Left renal pelvis (tissue), 4 donors: ENCODE measurements around the gene CACNG5. TPM values are rescaled to one million over a fixed set of nuclear protein-coding genes. Genes with fewer than 3 reads are reported as not detected.

Experiments
- DNase-seq, 4 donors: peaks; one replicate each; pipeline ENCODE4 v3.0.0-alpha.2; 2013; ENCODE audit warnings: low read depth in 4 of 4, low spot score in 3 of 4
- polyA plus RNA-seq, 4 donors: library from polyadenylated mRNA; unstranded; fragments of 120-200 nt; gene quantifications; one replicate each; pipeline ENCODE4 v1.2.1, GENCODE V29; 2013; ENCODE audit not compliant: insufficient read length in 4 of 4

Gene CACNG5
- polyA plus RNA-seq, 4 donors, result 1.7 to 3.8 (median 3.0) TPM; not detected in 1

- no peak for DNase-seq
Observed at GRCh38 chr17:66819466-66819865, 15.5 kb upstream of the CACNG5 start.

DNA sequence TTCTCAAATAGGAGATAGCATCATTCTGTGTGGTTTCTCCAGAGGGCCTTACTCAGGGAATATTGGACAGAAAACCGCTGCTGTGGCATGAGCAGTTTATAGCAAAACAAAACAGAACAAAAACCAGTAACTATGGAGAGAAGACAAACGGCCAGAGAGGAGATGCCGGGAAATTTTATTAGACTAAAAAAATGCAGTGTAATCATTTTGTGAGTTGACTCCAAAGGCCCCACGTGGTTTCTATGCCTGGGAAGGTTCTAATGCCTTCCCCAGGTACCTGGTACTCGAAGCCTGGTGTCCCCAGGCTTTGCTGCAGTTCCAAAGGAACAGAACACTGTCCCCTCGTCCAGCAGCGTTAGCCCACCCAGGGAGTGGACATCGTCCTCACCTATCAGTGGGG lies 12.9 kb upstream of the CACNG5 start:
- no peak for DNase-seq

DNA sequence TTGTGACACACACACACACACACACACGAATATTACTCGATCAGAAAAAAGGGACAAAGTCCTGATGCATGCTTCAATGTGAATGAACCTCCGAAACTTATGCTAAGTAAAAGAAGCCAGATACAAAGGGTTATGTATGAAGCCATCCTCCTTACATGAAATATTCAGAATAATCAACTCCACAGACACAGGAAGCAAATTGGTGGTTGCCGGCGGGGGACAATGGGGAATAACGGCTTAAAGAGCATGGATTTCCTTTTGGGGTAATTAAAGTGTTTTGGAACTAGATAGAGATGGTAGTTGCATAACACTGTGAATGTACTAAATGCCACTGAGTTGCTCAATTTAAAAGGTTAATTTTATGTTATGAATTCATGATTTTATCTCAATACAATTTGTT lies 8.1 kb upstream of the CACNG5 start:
- DNase-seq, result no peak

DNA sequence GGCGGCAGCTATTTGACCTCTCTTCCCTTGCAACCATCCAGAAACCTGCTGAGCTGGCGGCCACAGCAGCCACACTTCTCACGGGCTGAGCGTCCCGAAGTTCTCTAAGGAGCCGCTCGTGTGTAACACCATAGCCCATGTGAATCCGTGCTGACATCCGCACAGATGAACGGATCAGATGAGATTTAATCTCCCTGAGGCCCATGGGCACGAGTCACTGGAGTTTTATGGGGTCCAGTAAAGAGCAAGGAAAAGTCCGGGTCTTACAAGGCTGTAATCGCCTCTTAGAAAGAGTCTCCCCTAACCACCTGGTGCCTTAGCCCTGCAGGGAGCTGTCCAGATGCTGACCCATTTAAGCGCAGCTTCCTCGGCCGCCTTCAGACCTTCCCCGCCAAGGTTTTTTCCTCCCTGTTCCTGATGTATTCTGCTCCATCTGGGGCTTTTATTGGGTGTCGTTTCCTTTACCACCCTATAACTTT lies 5.5 kb upstream of the CACNG5 start:
- DNase-seq, result peak; percentile 65 to 84 (median 72)

DNA sequence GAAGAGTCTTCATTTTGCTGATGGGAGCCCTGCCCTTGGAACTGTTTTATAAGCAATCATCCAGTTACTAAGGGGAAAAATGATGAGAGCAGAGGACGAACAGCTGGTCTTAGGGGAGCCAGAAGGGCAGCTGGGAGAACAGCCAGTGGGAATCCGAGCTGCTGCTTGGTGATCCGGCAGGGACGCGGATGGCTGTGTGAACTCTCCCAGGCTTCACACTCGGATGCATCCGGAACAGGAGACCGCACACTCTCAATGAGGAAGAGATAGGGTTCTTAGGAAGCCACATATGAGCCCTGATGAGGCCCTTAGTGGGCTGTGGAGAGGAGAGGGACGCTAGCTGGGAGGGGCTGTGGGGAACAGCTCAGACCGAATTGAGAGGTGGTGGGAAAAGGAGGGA lies 5.0 kb upstream of the CACNG5 start:
- DNase-seq, result peak in 3 of 4 donors; percentile 12 to 31 (median 30)

GRCh38 chr17:66830451-66830850 lies 4.5 kb upstream of the CACNG5 start:
- no peak for DNase-seq

- no peak for DNase-seq
Observed at GRCh38 chr17:66831383-66832210, 3.3 kb upstream of the CACNG5 start.

- no peak for DNase-seq
Observed at GRCh38 chr17:66833201-66833600, 1.7 kb upstream of the CACNG5 start.

GRCh38 chr17:66834426-66834918 lies 445 bp upstream of the CACNG5 start:
- no peak for DNase-seq

DNA sequence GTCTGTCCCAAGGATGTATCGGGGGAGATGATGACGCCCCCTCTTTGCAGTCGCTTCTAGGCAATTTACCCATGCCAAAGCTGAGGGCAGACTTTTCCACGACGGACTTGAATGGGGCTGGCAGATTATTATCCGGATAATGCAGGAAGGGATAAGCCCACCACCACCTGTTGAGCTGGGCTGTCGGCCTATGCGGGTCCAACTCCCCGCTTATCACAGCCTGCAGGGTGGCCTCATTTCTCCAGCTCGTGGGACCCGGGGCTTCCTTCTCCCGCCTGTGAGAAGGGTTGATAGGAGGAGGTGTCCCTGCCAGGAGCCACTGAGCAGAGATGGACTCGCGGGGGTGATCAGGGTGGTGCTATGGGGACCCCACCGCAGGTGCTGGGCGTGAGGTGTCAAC lies 559 bp downstream of the CACNG5 start:
- DNase-seq, result no peak

GRCh38 chr17:66836063-66837005 lies 1.4 kb downstream of the CACNG5 start:
- DNase-seq, result no peak

DNA sequence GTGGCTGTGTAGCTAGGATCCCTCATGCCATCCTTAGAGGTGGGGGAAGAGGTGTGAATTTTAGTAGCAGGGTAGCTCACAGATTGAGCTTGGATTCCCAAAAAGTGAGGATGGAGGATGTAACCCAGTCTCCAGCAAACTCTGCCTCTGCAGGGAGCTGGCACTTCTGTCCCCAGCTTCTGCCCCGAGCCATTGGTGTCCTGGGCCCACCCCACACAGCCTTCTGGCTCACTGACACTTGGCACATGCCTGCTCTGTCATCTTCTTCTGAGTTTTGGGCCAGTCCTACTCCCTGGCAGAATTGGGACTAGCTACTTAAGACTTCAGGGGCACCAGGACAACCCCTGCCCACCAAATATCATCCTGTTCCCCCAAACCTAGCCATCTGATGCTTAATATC lies 2.3 kb downstream of the CACNG5 start:
- no peak for DNase-seq

DNA sequence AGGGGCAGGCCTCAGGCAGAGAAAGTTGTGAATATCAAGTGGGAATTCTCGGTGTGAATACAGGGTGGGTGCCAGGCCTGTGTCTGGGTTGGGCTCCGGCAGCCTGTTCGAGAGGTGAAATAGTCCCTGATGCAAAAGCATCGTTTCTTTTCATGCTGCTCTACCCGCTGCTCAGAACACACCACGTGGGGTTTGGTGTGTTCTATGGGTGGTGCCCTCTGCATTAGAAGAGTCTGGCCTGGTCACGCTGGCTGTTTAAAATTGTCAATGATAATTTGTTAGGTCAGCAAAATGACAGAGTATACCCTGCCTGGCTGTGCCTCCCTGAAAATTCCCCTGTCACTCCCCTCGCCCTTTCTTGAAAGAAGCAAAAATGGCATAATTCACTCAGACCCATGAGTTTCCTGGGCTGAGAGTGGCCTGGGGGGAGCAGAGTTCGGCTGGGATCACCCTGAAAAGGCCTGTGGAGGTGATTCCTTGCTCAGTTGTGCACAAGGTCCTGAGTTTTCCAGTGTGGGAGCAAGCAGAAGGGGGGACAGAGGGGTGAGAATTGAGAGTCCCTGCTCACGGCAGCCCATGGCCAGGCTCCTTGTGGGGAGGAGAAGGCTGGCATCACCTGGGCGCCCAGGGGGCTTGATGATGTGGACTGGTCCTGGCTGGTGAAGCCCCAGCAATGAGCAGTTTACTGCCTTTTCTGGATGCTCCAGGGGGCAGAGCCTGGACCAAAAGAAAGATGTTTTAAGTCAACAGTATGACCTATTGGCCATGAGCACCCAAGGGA lies 3.2 kb downstream of the CACNG5 start:
- DNase-seq, result no peak

DNA sequence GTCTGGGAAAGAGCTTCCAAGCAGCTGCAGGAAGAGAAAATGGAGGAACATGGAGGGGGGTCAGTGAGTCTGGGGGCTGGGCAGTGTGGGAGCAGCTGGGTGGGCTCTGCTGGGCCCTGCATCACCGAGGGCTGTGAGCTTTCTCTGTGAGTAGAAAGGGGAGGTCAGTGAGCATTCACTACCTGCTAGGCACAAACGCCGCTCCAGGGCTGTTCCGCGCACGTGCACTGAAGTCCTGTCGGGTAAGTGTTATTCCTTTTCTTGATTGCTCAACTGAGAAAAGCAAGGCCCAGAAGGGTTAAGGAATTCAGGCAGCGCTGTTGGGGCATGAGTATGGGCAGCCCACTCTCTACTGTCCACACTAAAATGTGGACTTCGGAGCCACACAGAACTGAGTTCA lies 4.7 kb downstream of the CACNG5 start:
- no peak for DNase-seq

GRCh38 chr17:66840061-66840460 lies 5.1 kb downstream of the CACNG5 start:
- DNase-seq, result no peak

DNA sequence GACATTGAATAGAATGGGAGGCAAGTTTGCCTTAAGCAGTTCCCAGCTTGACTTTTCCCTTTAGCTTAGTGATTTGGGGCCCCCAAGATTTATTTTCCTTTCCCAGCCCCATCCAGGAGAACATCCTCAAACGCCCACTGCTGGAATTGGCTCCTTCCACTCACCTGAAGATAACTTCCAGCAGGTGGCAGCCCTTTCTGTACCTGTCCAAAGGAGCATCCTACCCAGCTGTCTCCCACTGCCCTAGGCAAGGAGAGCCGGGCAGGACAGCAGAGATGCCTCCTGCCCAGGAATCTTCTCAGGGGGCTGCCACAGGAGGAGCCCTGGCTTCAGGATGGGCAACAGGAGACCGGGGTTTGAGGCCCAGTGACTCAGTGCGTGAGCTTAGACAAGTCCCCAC lies 6.4 kb downstream of the CACNG5 start:
- DNase-seq, result no peak

DNA sequence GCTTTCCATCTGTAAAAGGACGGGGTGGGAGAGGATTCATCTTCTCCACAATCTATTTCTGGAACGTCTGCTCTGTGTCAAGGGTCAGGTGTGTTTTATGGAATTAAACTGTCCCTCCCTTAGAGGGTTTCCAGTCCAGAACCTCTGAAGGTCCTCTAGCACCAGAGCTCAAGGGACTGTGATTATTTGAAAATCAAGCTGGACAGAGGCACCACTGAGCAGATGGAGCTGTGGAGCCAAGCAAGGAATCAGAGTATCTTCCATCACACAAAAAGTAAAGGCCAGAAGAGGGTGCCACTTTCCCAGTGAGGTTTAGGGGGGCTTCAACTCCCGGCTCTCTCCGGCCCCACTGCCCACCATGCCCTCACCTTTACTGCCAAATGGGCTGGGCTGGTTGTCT lies 6.8 kb downstream of the CACNG5 start:
- DNase-seq, result no peak

DNA sequence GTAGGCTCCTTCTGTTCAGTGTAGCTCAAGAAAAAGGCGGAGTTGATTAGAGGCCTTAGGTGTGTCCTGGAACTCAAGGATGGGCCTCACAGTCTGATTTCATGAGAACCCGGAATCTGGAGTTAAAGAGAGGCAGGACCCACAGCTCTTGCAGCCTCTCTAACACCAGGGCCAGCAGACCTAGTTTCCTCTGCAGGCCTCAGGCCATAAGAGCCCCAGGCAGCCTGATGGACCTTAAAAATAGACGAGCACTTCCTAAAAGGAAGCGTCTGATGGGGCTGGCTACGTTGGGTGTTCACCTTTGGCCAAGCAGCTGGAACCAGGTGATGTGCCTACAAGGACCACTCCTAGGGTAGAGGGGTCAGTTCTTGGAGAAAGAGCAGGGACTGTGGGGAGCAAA lies 7.6 kb downstream of the CACNG5 start:
- no peak for DNase-seq

GRCh38 chr17:66842959-66843358 lies 8.0 kb downstream of the CACNG5 start:
- no peak for DNase-seq

DNA sequence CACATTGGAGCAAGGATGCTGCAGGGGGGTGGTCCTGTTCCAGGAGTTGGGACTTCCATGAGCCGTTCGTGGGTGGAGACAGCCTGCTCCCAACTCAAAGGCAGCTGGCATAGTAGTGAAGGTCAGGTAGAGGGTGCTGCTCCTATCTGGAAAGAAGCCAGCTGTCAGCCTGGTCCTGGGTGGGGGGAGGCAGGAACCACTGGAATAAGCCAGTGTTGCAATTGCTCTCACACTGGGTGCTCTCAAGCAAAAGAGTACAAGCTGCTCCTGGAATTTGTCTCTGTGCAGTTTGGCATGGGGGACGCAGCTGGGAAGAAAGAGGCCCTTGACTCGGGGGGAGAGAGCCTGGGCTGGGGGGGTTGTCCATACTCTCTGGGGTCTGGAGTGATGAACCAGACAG lies 8.7 kb downstream of the CACNG5 start:
- DNase-seq, result no peak

DNA sequence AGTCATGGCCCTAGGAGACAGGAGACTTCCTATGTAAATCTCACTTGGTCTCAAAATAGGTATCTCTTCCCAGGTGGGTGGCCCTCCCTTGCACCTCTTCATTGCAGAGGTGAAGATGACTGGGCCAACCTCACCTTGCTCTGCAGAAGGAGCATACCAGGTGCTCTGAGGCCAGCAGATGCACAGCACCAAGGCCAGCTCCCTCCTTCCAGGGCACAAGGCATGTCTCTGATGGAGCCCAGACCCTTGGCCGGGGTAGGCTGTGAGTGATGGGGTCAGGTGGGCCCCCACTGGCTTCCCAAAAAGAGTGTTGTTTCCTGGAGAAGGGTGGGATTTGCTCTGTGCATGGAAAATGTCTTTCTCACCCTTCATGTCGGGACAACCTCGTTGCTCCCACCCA lies 12.8 kb downstream of the CACNG5 start:
- no peak for DNase-seq
